ENCODE results near the gene AKAP13. TPM values are rescaled to one million over a fixed set of nuclear protein-coding genes. Genes with fewer than 3 reads are reported as not detected.
A peak's percentile ranks its signal among the peaks of the same experiment; 100 is the strongest.

AKAP13 gene
- total RNA-seq, 1 experiment from 2014 or later, result 54.5 TPM

DNA sequence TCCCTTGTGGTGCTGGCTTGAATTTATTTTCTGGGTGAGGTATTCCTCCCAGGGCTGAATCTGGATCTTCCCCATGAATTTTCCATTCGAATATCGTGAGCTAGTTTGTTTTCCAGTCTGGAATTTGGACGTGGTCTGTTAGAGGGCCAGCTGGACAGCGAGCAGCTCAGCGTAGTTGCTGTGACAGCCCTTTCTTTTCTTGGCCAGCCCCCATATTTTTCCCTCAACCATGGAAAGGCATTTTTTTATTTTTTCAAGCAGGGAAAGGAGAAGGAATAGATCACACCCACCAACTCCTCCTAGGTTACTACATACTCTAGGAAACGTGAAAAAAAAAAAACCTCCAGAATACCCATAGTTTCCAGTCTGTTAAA is 262.3 kb downstream of the AKAP13 start:
- H3K4me3 ChIP-seq (ENCODE audit: low read depth, low read length, poor library complexity, severe bottlenecking), result no peak overlapping the region
- H3K4me1 ChIP-seq (ENCODE audit: insufficient read depth, low read length, poor library complexity, severe bottlenecking), result peaks cover 9% of the 10 kb centered on the region
- intact Hi-C loops (cut with micrococcal nuclease; ENCODE audit: unreplicated experiment), result no loop called here
- DNase-seq (ENCODE audit: low spot score), result no peak
- no TSS peak for BruUV-seq (replicated peaks)
- ChIA-PET CTCF (no interaction called here), POLR2A (ENCODE audit: low non-redundant PET) (no interaction called here)
- no peak overlapping the region for H3K27ac ChIP-seq (ENCODE audit: low read depth, low read length, poor library complexity, severe bottlenecking)
- H3K27me3 ChIP-seq (replicated peaks; ENCODE audit: insufficient read depth, low read depth, low read length, poor library complexity), result no peaks in the 10 kb centered on the region
- no peaks in the 10 kb centered on the region for H3K9me3 ChIP-seq (ENCODE audit: low read depth, low read length, poor library complexity, severe bottlenecking)
- TF ChIP-seq, protein P1, sequence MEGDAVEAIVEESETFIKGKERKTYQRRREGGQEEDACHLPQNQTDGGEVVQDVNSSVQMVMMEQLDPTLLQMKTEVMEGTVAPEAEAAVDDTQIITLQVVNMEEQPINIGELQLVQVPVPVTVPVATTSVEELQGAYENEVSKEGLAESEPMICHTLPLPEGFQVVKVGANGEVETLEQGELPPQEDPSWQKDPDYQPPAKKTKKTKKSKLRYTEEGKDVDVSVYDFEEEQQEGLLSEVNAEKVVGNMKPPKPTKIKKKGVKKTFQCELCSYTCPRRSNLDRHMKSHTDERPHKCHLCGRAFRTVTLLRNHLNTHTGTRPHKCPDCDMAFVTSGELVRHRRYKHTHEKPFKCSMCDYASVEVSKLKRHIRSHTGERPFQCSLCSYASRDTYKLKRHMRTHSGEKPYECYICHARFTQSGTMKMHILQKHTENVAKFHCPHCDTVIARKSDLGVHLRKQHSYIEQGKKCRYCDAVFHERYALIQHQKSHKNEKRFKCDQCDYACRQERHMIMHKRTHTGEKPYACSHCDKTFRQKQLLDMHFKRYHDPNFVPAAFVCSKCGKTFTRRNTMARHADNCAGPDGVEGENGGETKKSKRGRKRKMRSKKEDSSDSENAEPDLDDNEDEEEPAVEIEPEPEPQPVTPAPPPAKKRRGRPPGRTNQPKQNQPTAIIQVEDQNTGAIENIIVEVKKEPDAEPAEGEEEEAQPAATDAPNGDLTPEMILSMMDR (conservative IDR thresholded peaks at IDR 0.05; ENCODE audit: low read depth, low read length), result no peak
- TF ChIP-seq EZH2 (IDR thresholded peaks at IDR 0.05; ENCODE audit: borderline replicate concordance, low read depth, low read length, poor library complexity, severe bottlenecking), result no peak
- no peaks in the 10 kb centered on the region for H3K36me3 ChIP-seq (ENCODE audit: insufficient read depth, low read length, poor library complexity, severe bottlenecking)

DNA sequence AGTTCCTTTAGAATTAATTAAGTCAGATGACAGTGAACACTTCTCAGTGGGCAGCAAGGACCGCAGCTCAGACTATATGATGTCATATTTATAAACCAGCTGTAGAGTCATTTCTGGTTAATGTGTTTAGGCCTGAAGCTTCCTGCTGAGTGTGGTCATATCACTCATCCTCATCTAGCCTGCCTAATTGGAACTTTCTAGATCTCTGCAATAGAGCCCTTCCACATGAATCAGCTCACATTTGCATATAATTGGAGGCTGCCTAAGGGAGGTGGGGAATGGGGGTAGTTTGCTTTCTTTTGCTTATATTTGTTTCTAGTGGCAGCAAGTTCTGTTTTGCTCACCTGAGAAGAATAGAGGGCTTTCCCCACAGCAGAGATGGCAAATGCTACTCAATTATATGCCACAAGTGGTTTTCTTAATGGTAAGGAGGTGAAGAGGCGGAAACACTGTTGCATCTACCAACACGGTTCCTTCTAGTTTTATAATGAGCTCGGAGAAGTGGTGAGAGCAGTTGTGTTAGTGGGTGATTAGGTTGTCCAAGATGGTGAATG is 266.2 kb downstream of the AKAP13 start:
- no peak overlapping the region for H3K4me3 ChIP-seq (ENCODE audit: low read depth, low read length, poor library complexity, severe bottlenecking)
- intact Hi-C loops (cut with micrococcal nuclease; ENCODE audit: unreplicated experiment), result no loop called here
- no TSS peak for BruUV-seq (replicated peaks)
- CTCF ChIA-PET, result no interaction called here
- H3K27ac ChIP-seq (ENCODE audit: low read depth, low read length, poor library complexity, severe bottlenecking), result no peak overlapping the region
- POLR2A ChIA-PET (ENCODE audit: low non-redundant PET), result interaction anchor here (0.6 kb wide), 1 partner anchor 174 kb away, joined by 7 read pairs; no protein-coding TSS in a partner anchor
- DNase-seq (ENCODE audit: low spot score), result peak; percentile 76
- TF ChIP-seq EZH2 (IDR thresholded peaks at IDR 0.05; ENCODE audit: borderline replicate concordance, low read depth, low read length, poor library complexity, severe bottlenecking), result no peak
- TF ChIP-seq, protein P1 (conservative IDR thresholded peaks at IDR 0.05; ENCODE audit: low read depth, low read length), result no peak
- H3K4me1 ChIP-seq (ENCODE audit: insufficient read depth, low read length, poor library complexity, severe bottlenecking), result peaks cover 9% of the 10 kb centered on the region
- H3K27me3 ChIP-seq (replicated peaks; ENCODE audit: insufficient read depth, low read depth, low read length, poor library complexity), result no peaks in the 10 kb centered on the region
- H3K36me3 ChIP-seq (ENCODE audit: insufficient read depth, low read length, poor library complexity, severe bottlenecking), result no peaks in the 10 kb centered on the region
- no peaks in the 10 kb centered on the region for H3K9me3 ChIP-seq (ENCODE audit: low read depth, low read length, poor library complexity, severe bottlenecking)

DNA sequence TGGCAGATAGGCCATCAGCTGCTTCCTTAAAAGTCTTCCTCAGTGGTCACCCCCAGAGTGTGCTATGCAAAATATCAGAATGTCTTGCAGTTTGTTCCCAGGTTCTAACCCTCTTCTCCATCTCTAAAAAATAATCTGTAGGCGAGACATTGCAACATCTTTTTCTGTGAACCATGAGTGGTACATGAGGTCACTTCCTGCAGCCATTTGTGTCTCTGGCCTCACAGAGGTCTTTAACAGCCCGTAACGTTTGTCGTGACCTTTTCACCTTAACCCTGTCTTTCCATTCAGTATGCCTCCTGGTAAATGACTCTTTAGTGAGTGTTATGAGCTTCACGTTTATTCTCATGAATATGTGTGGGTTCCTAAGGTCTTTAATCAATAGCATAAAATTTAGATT is 269.0 kb downstream of the AKAP13 start:
- peak; percentile 12 for DNase-seq (ENCODE audit: low spot score)
- POLR2A ChIA-PET (ENCODE audit: low non-redundant PET), result no interaction called here
- intact Hi-C loops (cut with micrococcal nuclease; ENCODE audit: unreplicated experiment), result no loop called here
- no TSS peak for BruUV-seq (replicated peaks)
- H3K4me1 ChIP-seq (ENCODE audit: insufficient read depth, low read length, poor library complexity, severe bottlenecking), result peaks cover 9% of the 10 kb centered on the region
- H3K27ac ChIP-seq (ENCODE audit: low read depth, low read length, poor library complexity, severe bottlenecking), result no peak overlapping the region
- H3K4me3 ChIP-seq (ENCODE audit: low read depth, low read length, poor library complexity, severe bottlenecking), result no peak overlapping the region
- TF ChIP-seq, protein P1 (conservative IDR thresholded peaks at IDR 0.05; ENCODE audit: low read depth, low read length), result no peak
- TF ChIP-seq EZH2 (IDR thresholded peaks at IDR 0.05; ENCODE audit: borderline replicate concordance, low read depth, low read length, poor library complexity, severe bottlenecking), result no peak
- H3K9me3 ChIP-seq (ENCODE audit: low read depth, low read length, poor library complexity, severe bottlenecking), result no peaks in the 10 kb centered on the region
- CTCF ChIA-PET, result no interaction called here
- H3K27me3 ChIP-seq (replicated peaks; ENCODE audit: insufficient read depth, low read depth, low read length, poor library complexity), result no peaks in the 10 kb centered on the region
- H3K36me3 ChIP-seq (ENCODE audit: insufficient read depth, low read length, poor library complexity, severe bottlenecking), result no peaks in the 10 kb centered on the region

All from A673 (cell line).